Measurements from ENCODE around the gene ME2.
"Not testable (repeated sequence)": the region's sequence is repeated elsewhere in the genome, so short reads cannot be mapped to it uniquely, and the experiment has no call there.

ME2 gene

DNA sequence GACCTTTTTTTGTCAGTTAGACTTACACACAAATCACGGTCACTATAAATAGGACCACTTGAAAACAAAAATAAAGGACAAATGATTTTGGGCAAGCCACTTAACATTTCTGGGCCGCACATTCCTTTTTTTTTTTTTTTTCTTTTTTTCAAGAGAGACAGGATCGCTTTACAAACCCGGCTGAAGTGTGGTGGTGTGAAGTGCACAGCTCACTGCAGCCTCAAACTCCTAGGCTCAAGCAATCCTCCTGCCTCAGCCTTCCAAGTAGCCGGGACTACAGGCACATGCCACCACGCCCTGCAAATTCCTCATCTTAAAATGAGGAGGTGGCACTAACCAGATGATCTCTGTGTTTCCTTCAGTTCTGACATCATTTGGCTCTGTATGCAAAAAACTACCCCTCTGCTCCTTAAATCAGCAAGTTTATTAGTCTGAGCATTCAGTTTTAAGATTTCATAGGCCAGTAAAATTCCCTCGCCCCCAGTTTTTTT lies 30.8 kb upstream of the ME2 start:
- Histone ChIP-seq H3K4me3 (ENCODE audit: low read length) (no peak overlapping the region), H3K27me3 (ENCODE audit: control insufficient read depth, insufficient read depth, low read length) (no peaks in the 10 kb centered on the region), H3K36me3 (ENCODE audit: control insufficient read depth, insufficient read depth, low read length) (no peaks in the 10 kb centered on the region), H3K9me3 (ENCODE audit: control insufficient read depth, low read length) (no peaks in the 10 kb centered on the region), H3K4me1 (ENCODE audit: control insufficient read depth, insufficient read depth, low read length) (no peaks in the 10 kb centered on the region), H3K9ac (ENCODE audit: low read length) (no peak overlapping the region)

DNA sequence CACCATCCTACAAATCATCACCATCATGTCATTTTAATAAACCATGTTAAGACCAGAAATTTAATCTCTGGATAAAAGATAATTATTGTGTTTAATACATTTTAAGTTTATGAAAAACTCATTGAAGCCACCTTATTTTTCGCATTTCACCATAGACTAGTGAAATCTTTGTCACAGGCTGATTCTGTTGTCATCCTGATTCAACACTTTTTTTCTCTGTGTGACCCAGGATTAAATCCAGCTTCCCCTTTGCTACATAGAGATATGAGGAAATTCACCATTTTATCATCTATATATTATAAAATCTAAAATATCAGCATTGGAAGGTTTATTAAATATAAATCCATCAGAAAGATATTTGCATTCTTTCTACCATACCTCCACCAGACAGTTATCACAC lies 29.9 kb upstream of the ME2 start:
- no peak overlapping the region for H3K4me3 ChIP-seq (ENCODE audit: low read length)

GRCh38 chr18:50849419-50849821 lies 29.5 kb upstream of the ME2 start:
- H3K9ac ChIP-seq (ENCODE audit: low read length) = no peak overlapping the region
- no peak overlapping the region for H3K4me3 ChIP-seq (ENCODE audit: low read length)
- H3K4me1 ChIP-seq (ENCODE audit: control insufficient read depth, insufficient read depth, low read length) = peaks cover 8% of the 10 kb centered on the region
- H3K36me3 ChIP-seq (ENCODE audit: control insufficient read depth, insufficient read depth, low read length) = no peaks in the 10 kb centered on the region
- H3K9me3 ChIP-seq (ENCODE audit: control insufficient read depth, low read length) = no peaks in the 10 kb centered on the region
- H3K27me3 ChIP-seq (ENCODE audit: control insufficient read depth, insufficient read depth, low read length) = no peaks in the 10 kb centered on the region

More for the DNA sequence above, 29.9 kb upstream of the ME2 start:
- Histone ChIP-seq H3K36me3 (ENCODE audit: control insufficient read depth, insufficient read depth, low read length) (no peaks in the 10 kb centered on the region), H3K9ac (ENCODE audit: low read length) (no peak overlapping the region), H3K9me3 (ENCODE audit: control insufficient read depth, low read length) (no peaks in the 10 kb centered on the region), H3K4me1 (ENCODE audit: control insufficient read depth, insufficient read depth, low read length) (peaks cover 3% of the 10 kb centered on the region), H3K27me3 (ENCODE audit: control insufficient read depth, insufficient read depth, low read length) (no peaks in the 10 kb centered on the region)

GRCh38 chr18:50850307-50851065 lies 28.4 kb upstream of the ME2 start:
- H3K9me3 ChIP-seq (ENCODE audit: control insufficient read depth, low read length) = no peaks in the 10 kb centered on the region
- H3K27me3 ChIP-seq (ENCODE audit: control insufficient read depth, insufficient read depth, low read length) = no peaks in the 10 kb centered on the region
- H3K4me1 ChIP-seq (ENCODE audit: control insufficient read depth, insufficient read depth, low read length) = peaks cover 14% of the 10 kb centered on the region
- no peak overlapping the region for H3K9ac ChIP-seq (ENCODE audit: low read length)
- no peak overlapping the region for H3K4me3 ChIP-seq (ENCODE audit: low read length)
- no peaks in the 10 kb centered on the region for H3K36me3 ChIP-seq (ENCODE audit: control insufficient read depth, insufficient read depth, low read length)

GRCh38 chr18:50853863-50854271 lies 25.1 kb upstream of the ME2 start:
- Histone ChIP-seq H3K4me1 (ENCODE audit: control insufficient read depth, insufficient read depth, low read length) (peaks cover 14% of the 10 kb centered on the region), H3K27me3 (ENCODE audit: control insufficient read depth, insufficient read depth, low read length) (no peaks in the 10 kb centered on the region), H3K9ac (ENCODE audit: low read length) (no peak overlapping the region), H3K4me3 (ENCODE audit: low read length) (no peak overlapping the region), H3K9me3 (ENCODE audit: control insufficient read depth, low read length) (no peaks in the 10 kb centered on the region), H3K36me3 (ENCODE audit: control insufficient read depth, insufficient read depth, low read length) (no peaks in the 10 kb centered on the region)

DNA sequence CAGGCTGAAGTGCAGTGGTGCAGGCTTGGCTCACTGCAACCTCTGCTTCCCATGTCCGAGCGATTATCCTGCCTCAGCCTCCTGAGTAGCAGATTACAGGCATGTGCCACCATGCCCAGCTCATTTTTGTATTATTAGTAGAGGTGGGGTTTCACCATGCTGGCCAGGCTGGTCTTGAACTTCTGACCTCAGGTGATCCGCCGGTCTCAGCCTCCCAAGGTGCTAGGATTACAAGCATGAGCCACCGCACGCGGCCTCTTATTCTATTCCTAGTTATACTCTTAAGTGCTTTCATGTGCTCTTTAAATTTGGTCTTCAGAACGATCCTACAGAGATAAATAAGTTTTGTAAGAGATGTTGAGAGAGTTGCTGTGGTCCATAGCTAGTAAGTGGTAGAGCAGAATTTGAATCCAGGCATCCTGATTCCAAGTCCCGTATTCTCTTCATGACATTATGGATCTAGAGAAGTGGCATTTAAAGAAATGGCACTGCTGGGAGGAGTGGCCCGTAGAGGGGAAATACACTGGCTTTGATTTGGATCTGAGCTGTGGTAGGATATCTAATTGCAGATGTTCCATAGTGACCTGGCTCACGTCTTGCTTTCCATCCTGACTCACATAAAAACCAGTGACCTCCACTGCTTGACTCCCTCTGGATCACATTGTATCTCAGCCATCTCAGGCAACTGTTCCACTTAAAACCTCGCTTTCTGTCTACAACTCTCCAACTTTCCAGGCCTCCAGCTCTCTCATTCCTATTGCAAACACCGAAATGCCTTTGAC lies 22.8 kb upstream of the ME2 start:
- H3K4me3 ChIP-seq (ENCODE audit: low read length) = no peak overlapping the region
- H3K9ac ChIP-seq (ENCODE audit: low read length) = no peak overlapping the region
- no peaks in the 10 kb centered on the region for H3K27me3 ChIP-seq (ENCODE audit: control insufficient read depth, insufficient read depth, low read length)
- H3K9me3 ChIP-seq (ENCODE audit: control insufficient read depth, low read length) = no peaks in the 10 kb centered on the region
- no peaks in the 10 kb centered on the region for H3K36me3 ChIP-seq (ENCODE audit: control insufficient read depth, insufficient read depth, low read length)
- H3K4me1 ChIP-seq (ENCODE audit: control insufficient read depth, insufficient read depth, low read length) = peaks cover 14% of the 10 kb centered on the region

DNA sequence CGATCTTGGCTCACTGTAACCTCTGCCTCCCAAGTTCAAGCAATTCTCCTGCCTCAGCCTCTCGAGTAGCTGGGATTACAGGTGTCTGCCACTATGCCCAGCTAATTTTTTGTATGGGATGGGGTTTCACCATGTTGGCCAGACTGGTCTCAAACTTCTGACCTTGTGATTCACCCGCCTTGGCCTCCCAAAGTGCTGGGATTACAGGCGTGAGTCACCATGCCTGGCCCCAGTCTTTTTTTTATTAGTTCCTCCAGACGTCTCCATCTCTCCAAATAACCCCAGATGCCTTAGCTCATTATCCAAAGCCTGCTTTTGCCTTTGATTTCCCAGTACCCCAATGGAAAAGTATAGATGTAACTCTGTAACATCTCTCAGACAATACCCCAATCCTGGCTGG lies 21.8 kb upstream of the ME2 start:
- H3K9ac ChIP-seq (ENCODE audit: low read length); H3K9me3 ChIP-seq (ENCODE audit: control insufficient read depth, low read length): not testable (repeated sequence)

GRCh38 chr18:50857694-50858093 lies 21.2 kb upstream of the ME2 start:
- H3K9ac ChIP-seq (ENCODE audit: low read length) = no peak overlapping the region
- no peak overlapping the region for H3K4me3 ChIP-seq (ENCODE audit: low read length)
- H3K27me3 ChIP-seq (ENCODE audit: control insufficient read depth, insufficient read depth, low read length) = no peaks in the 10 kb centered on the region
- H3K4me1 ChIP-seq (ENCODE audit: control insufficient read depth, insufficient read depth, low read length) = peaks cover 14% of the 10 kb centered on the region
- H3K9me3 ChIP-seq (ENCODE audit: control insufficient read depth, low read length) = no peaks in the 10 kb centered on the region
- no peaks in the 10 kb centered on the region for H3K36me3 ChIP-seq (ENCODE audit: control insufficient read depth, insufficient read depth, low read length)

More for the DNA sequence above, 21.8 kb upstream of the ME2 start:
- not testable (repeated sequence) for H3K36me3 ChIP-seq (ENCODE audit: control insufficient read depth, insufficient read depth, low read length); H3K4me3 ChIP-seq (ENCODE audit: low read length); H3K27me3 ChIP-seq (ENCODE audit: control insufficient read depth, insufficient read depth, low read length)
- H3K4me1 ChIP-seq (ENCODE audit: control insufficient read depth, insufficient read depth, low read length) = peaks cover 14% of the 10 kb centered on the region

DNA sequence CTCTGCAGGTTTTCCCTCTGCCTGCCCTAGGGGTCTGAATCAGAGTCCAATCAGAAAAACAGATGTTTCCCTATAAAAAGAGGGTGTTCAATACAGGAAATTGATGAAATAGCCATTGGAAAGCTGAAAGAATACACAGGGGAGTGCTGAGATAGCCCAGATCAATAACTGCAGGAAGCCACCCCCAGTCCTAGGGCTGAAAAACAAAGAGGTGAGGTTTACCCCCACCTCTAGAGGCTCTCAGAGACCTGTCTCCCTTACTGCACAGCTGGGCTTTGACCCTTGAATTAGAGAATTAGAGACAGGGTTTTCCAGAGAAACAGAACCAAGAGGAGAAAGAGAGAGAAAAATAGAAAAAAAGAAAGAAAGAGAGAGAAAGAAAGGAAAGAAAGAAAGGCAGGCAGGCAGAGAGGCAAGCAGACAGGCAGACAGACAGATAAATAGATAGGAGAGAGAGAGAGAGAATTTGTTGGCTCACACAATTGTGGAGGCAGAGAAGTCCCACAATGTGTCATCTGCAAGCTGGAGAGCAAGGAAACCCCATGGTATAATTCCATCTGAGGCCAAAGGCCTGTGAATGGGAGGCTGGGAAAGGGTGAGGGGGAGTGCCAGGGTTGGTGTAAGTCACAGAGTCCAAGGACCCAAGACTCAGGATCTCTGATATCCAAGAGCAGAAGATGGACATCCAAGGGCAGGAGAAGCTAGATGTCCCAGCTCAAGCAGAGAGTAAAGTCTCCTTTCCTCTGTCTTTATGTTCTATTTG lies 18.9 kb upstream of the ME2 start:
- Histone ChIP-seq H3K36me3 (ENCODE audit: control insufficient read depth, insufficient read depth, low read length) (no peaks in the 10 kb centered on the region), H3K9me3 (ENCODE audit: control insufficient read depth, low read length) (no peaks in the 10 kb centered on the region)

DNA sequence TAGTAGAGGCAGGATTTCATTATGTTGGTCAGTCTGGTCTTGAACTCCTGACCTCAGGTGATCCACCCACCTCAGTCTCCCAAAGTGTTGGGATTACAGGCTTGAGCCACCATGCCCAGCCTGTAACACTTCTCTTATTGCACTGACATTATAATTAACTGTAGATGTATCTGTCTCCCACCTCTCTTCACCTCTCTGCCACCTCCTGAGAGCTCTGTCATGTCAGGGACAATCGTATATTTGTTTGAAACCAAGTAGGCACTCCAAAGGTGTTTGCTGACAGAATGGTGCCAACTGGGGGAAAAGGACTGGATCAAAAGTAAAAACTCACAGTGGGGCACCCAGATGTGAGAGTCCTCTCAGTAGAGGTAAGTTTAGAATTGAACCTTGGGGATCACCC lies 17.3 kb upstream of the ME2 start:
- Histone ChIP-seq H3K36me3 (ENCODE audit: control insufficient read depth, insufficient read depth, low read length) (no peaks in the 10 kb centered on the region), H3K27me3 (ENCODE audit: control insufficient read depth, insufficient read depth, low read length) (no peaks in the 10 kb centered on the region), H3K4me3 (ENCODE audit: low read length) (no peak overlapping the region), H3K9me3 (ENCODE audit: control insufficient read depth, low read length) (no peaks in the 10 kb centered on the region), H3K9ac (ENCODE audit: low read length) (no peak overlapping the region), H3K4me1 (ENCODE audit: control insufficient read depth, insufficient read depth, low read length) (no peaks in the 10 kb centered on the region)

More for the DNA sequence above, 18.9 kb upstream of the ME2 start:
- no peaks in the 10 kb centered on the region for H3K27me3 ChIP-seq (ENCODE audit: control insufficient read depth, insufficient read depth, low read length)
- H3K4me3 ChIP-seq (ENCODE audit: low read length) = no peak overlapping the region
- peaks cover under 1% of the 10 kb centered on the region for H3K4me1 ChIP-seq (ENCODE audit: control insufficient read depth, insufficient read depth, low read length)
- H3K9ac ChIP-seq (ENCODE audit: low read length) = no peak overlapping the region

DNA sequence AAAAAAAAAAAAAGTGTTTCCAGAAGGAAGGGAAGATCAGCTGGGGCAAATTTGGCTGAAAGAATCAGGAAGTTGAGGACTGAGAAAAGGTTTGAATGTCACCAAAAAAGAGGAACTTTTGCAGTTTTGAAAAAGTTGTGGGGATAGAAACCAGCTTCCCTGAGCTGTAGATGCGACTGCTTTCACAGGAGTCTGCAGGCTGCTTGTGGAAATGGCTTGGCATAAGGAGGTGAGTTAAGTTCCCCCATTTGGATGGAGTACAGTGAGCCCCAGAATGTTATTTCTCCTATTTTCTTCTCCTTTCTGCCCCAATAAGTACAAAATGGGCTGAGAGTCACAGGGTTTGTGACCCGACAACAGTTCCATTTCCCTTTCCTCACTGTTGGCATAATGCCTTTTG lies 16.5 kb upstream of the ME2 start:
- Histone ChIP-seq H3K4me3 (ENCODE audit: low read length) (no peak overlapping the region), H3K4me1 (ENCODE audit: control insufficient read depth, insufficient read depth, low read length) (no peaks in the 10 kb centered on the region), H3K27me3 (ENCODE audit: control insufficient read depth, insufficient read depth, low read length) (no peaks in the 10 kb centered on the region), H3K36me3 (ENCODE audit: control insufficient read depth, insufficient read depth, low read length) (no peaks in the 10 kb centered on the region), H3K9me3 (ENCODE audit: control insufficient read depth, low read length) (no peaks in the 10 kb centered on the region), H3K9ac (ENCODE audit: low read length) (no peak overlapping the region)

All from mucosa of stomach (tissue), 1 donor.